Mesenchymal stem cell (in vitro differentiated cells and primary cell): ENCODE results near the gene OR7D2. TPM values are rescaled to one million over a fixed set of nuclear protein-coding genes. Genes with fewer than 3 reads are reported as not detected.

Source experiments
- DNase-seq: peaks from one replicate; pipeline ENCODE4 v3.0.0-alpha.2; 2013
- H2AFZ ChIP-seq: one replicate; pipeline ENCODE4 v1.6.1; 2013; ENCODE audit warnings: low read depth, mild to moderate bottlenecking, control low read depth, inconsistent platforms, low read length, moderate library complexity
- H2AK5ac ChIP-seq: 2 replicates; pipeline ENCODE4 v1.6.1; 2013; ENCODE audit warnings: low read length, moderate library complexity, mild to moderate bottlenecking, inconsistent platforms; ENCODE audit not compliant: severe bottlenecking
- H2BK120ac ChIP-seq: one replicate; pipeline ENCODE4 v1.6.1; 2013; ENCODE audit warnings: low read depth, mild to moderate bottlenecking, inconsistent platforms, low read length, moderate library complexity
- H2BK12ac ChIP-seq, 2 experiments: one replicate each; pipeline ENCODE4 v1.6.1; 2013; ENCODE audit warnings: inconsistent platforms in 2 of 2, low read length in 2 of 2, mild to moderate bottlenecking in 2 of 2, moderate library complexity in 2 of 2, control low read depth in 1 of 2
- H2BK15ac ChIP-seq: one replicate; pipeline ENCODE4 v1.6.1; 2013; ENCODE audit warnings: mild to moderate bottlenecking, low read depth, inconsistent platforms; ENCODE audit not compliant: poor library complexity, severe bottlenecking
- H2BK5ac ChIP-seq: 2 replicates; pipeline ENCODE4 v1.6.1; 2013; ENCODE audit warnings: low read depth, mild to moderate bottlenecking, low read length, control low read depth, inconsistent platforms; ENCODE audit not compliant: poor library complexity, severe bottlenecking
- H3K14ac ChIP-seq, 2 experiments: one replicate each; pipeline ENCODE4 v1.6.1; 2013; ENCODE audit warnings: inconsistent platforms in 2 of 2, low read length in 2 of 2, control low read depth in 1 of 2, mild to moderate bottlenecking in 1 of 2, moderate library complexity in 1 of 2
- H3K18ac ChIP-seq, 2 experiments: one replicate each; pipeline ENCODE4 v1.6.1; 2013; ENCODE audit warnings: inconsistent platforms in 2 of 2, low read length in 2 of 2, control low read depth in 1 of 2, low read depth in 1 of 2, mild to moderate bottlenecking in 1 of 2
- H3K23ac ChIP-seq, 2 experiments: one replicate each; pipeline ENCODE4 v1.6.1; 2013; ENCODE audit warnings: inconsistent platforms in 2 of 2, low read length in 2 of 2, mild to moderate bottlenecking in 2 of 2, moderate library complexity in 2 of 2, control low read depth in 1 of 2
- H3K27ac ChIP-seq: 2 replicates; pipeline ENCODE4 v1.5.1; 2013; ENCODE audit warnings: mild to moderate bottlenecking, moderate library complexity, low read length, control low read depth, inconsistent platforms; ENCODE audit not compliant: poor library complexity, severe bottlenecking
- H3K27me3 ChIP-seq, 2 experiments: 2 replicates each; pipeline versions ENCODE4 v1.6.1 to v1.7.0; 2013; ENCODE audit warnings: low read length in 2 of 2, mild to moderate bottlenecking in 2 of 2, moderate library complexity in 2 of 2, control low read depth in 1 of 2, inconsistent platforms in 1 of 2; ENCODE audit not compliant: control insufficient read depth in 1 of 2, insufficient read depth in 1 of 2
- H3K36me3 ChIP-seq, 2 experiments: 2 replicates each; pipeline versions ENCODE4 v1.6.1 to v1.7.0; 2013; ENCODE audit warnings: low read length in 2 of 2, control low read depth in 1 of 2, inconsistent platforms in 1 of 2, low read depth in 1 of 2, mild to moderate bottlenecking in 1 of 2; ENCODE audit not compliant: insufficient read depth in 2 of 2, control insufficient read depth in 1 of 2
- H3K4ac ChIP-seq, 2 experiments: one replicate each; pipeline ENCODE4 v1.6.1; 2013; ENCODE audit warnings: inconsistent platforms in 2 of 2, low read length in 2 of 2, mild to moderate bottlenecking in 2 of 2, moderate library complexity in 2 of 2, control low read depth in 1 of 2, low read depth in 1 of 2
- H3K4me1 ChIP-seq: 2 replicates; pipeline ENCODE4 v1.6.1; 2013; ENCODE audit warnings: low read depth, low read length, control low read depth; ENCODE audit not compliant: control insufficient read depth, insufficient read depth
- H3K4me2 ChIP-seq: 2 replicates; pipeline ENCODE4 v1.6.1; 2013; ENCODE audit warnings: low read length, mild to moderate bottlenecking, inconsistent platforms; ENCODE audit not compliant: poor library complexity, severe bottlenecking
- H3K4me3 ChIP-seq, 2 experiments: 2 replicates each; pipeline versions ENCODE4 v1.5.1 to v1.7.0; 2013; ENCODE audit warnings: low read length in 2 of 2, mild to moderate bottlenecking in 2 of 2, control low read depth in 1 of 2, low read depth in 1 of 2; ENCODE audit not compliant: insufficient read depth in 1 of 2
- H3K79me1 ChIP-seq: replicated peaks from 2 replicates; pipeline ENCODE4 v1.6.1; 2013; ENCODE audit warnings: mild to moderate bottlenecking, control low read depth, low read length, inconsistent platforms; ENCODE audit not compliant: poor library complexity, severe bottlenecking
- H3K9ac ChIP-seq: 2 replicates; pipeline ENCODE4 v1.7.0; 2013; ENCODE audit warnings: mild to moderate bottlenecking, low read length, moderate library complexity
- H3K9me3 ChIP-seq: 2 replicates; pipeline ENCODE4 v1.7.0; 2013; ENCODE audit warnings: mild to moderate bottlenecking, low read length; ENCODE audit not compliant: control insufficient read depth
- H4K8ac ChIP-seq: one replicate; pipeline ENCODE4 v1.6.1; 2013; ENCODE audit warnings: inconsistent platforms, mild to moderate bottlenecking, low read length, moderate library complexity
- H4K91ac ChIP-seq: one replicate; pipeline ENCODE4 v1.6.1; 2013; ENCODE audit warnings: mild to moderate bottlenecking, low read length, inconsistent platforms
- WGBS: methylation state at CpG from one replicate; pipeline ENCODE4 v1.1.7; 2013; ENCODE audit warnings: mixed read lengths; 5-methylcytosine and 5-hydroxymethylcytosine counted together
- polyA plus RNA-seq, 2 experiments: library from polyadenylated mRNA; stranded (reverse); fragments of 200-250 nt; gene quantifications; one replicate each; pipeline ENCODE4 v1.2.3, GENCODE V29; 2013

Gene OR7D2
- polyA plus RNA-seq (2013, experiment 1 of 2): 0.03 TPM
- 0.03 TPM for polyA plus RNA-seq (2013, experiment 2 of 2)

- Histone ChIP-seq H3K18ac (no peak within 1 kb of the TSS), H3K23ac (no peak within 1 kb of the TSS), H3K79me1 (no peaks in the 10 kb centered on the region), H2AFZ (no peak within 1 kb of the TSS), H3K4ac (no peak within 1 kb of the TSS), H3K4me1 (no peaks in the 10 kb centered on the region), H3K27me3 (no peaks in the 10 kb centered on the region), H2BK120ac (no peak within 1 kb of the TSS), H2BK15ac (no peak within 1 kb of the TSS), H3K4me3 (no peak within 1 kb of the TSS), H2BK12ac (no peak within 1 kb of the TSS), H3K14ac (no peak within 1 kb of the TSS), H3K27ac (no peak within 1 kb of the TSS), H2BK5ac (no peak within 1 kb of the TSS), H3K9ac (no peak within 1 kb of the TSS), H4K8ac (no peak within 1 kb of the TSS), H3K36me3 (no peaks in the 10 kb centered on the region), H4K91ac (no peak within 1 kb of the TSS), H3K4me2 (no peak within 1 kb of the TSS), H2AK5ac (no peak within 1 kb of the TSS), H3K9me3 (peaks cover 19% of the 10 kb centered on the region)
- DNase-seq: no peak
- 64% methylated on average over 4 of the region's 4 CpGs for WGBS
These were observed at the start of gene OR7D2 for GRCh38 chr19:9178901-9179300. Gene OR7D2 (plus strand): TSS chr19:9178979. CDS start chr19:9185782, 6,803 bp downstream.

DNA sequence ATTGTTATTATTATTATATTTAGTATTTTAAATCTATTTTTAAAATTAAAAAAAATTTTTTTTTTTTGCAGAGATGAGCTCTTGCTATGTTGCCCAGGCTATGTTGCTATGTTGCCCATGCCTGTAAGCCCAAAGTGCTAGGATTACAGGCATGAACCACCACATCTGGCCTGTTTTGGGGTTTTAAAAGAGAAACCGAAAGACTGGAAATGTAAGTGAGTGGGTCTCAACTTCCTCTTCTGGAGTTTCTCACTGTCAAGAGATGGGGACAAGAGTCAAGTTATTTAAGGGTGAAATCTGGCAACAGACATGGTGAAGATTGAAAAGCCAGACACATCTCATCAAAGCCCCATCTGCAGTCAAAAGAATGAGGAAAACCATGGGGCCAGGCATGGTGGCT lies 47.8 kb upstream of the OR7D2 start:
- no peak overlapping the region for H3K4me2 ChIP-seq
- H3K36me3 ChIP-seq: no peaks in the 10 kb centered on the region
- WGBS: 74% methylated on average over 1 of the region's 1 CpG

DNA sequence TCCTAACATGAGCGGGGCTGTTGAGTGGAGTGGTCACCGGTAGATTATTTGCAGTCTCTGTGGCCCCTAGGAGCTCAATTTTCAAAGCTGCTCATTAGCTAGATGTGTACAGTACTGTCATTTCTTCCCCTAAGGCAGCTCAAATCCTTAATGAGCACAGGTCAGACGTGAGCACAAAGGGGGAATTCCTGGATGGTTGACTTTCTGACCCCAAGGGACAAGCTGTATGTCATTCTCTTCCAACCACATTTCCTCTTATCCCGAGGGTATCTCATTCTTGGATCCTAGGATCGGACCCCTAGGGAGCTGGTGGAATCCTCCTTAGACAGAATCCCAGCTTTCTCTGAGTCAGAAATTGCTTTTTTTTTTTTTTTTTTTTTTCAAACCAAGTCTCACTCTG lies 46.4 kb upstream of the OR7D2 start:
- WGBS: 60% methylated on average over 5 of the region's 5 CpGs
- Histone ChIP-seq H3K9me3 (no peaks in the 10 kb centered on the region), H3K27ac (no peak overlapping the region), H3K18ac (no peak overlapping the region), H4K8ac (no peak overlapping the region), H3K4me1 (no peaks in the 10 kb centered on the region), H4K91ac (no peak overlapping the region), H2AFZ (no peak overlapping the region), H3K4me2 (no peak overlapping the region), H2AK5ac (no peak overlapping the region), H2BK120ac (no peak overlapping the region), H3K36me3 (no peaks in the 10 kb centered on the region), H3K23ac (no peak overlapping the region), H2BK12ac (no peak overlapping the region), H3K4me3 (no peak overlapping the region), H3K79me1 (no peaks in the 10 kb centered on the region), H3K9ac (no peak overlapping the region), H3K27me3 (peaks cover 0 to 4% of the 10 kb centered on the region in 2 experiments), H3K4ac (no peak overlapping the region), H3K14ac (no peak overlapping the region), H2BK15ac (no peak overlapping the region), H2BK5ac (no peak overlapping the region)
- no peak for DNase-seq

More for the DNA sequence above, 47.8 kb upstream of the OR7D2 start:
- H2BK12ac ChIP-seq: no peak overlapping the region
- no peak overlapping the region for H4K8ac ChIP-seq
- no peak overlapping the region for H3K4me3 ChIP-seq
- no peaks in the 10 kb centered on the region for H3K79me1 ChIP-seq
- H3K9ac ChIP-seq: no peak overlapping the region
- no peak overlapping the region for H2BK5ac ChIP-seq
- H2AFZ ChIP-seq: no peak overlapping the region
- H3K27me3 ChIP-seq: peaks cover 0 to 4% of the 10 kb centered on the region in 2 experiments
- no peak overlapping the region for H3K4ac ChIP-seq
- H3K14ac ChIP-seq: no peak overlapping the region
- H3K18ac ChIP-seq: no peak overlapping the region
- H3K4me1 ChIP-seq: no peaks in the 10 kb centered on the region
- no peak overlapping the region for H2BK15ac ChIP-seq
- H4K91ac ChIP-seq: no peak overlapping the region
- no peak overlapping the region for H2BK120ac ChIP-seq
- peak; percentile 1 for DNase-seq
- no peaks in the 10 kb centered on the region for H3K9me3 ChIP-seq
- no peak overlapping the region for H3K23ac ChIP-seq
- no peak overlapping the region for H3K27ac ChIP-seq
- no peak overlapping the region for H2AK5ac ChIP-seq

DNA sequence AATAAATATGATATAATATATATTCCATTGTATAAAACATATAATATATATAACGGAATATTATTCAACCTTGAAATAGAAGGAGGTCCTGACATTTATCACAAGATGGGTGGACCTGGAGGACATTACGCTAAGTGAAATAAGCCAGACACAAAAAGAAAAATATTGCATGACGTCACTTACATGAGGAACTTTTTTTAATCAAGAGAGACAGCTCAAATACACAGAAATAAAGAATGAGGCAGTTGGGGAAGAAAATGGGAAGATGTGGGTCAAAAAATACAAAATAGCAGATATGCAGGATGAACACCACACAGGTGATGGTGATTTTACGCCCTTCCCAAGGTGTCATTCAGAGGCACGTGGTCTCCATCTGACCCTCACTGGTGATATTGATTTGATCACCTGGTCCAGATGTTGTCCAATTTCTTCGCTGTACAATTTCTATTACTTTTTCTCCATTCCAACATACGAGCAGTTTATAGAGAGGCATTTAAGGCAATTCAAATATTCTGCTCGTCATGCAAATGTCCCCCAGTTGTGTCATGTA lies 39.1 kb upstream of the OR7D2 start:
- Histone ChIP-seq H4K8ac (peak overlapping the region; percentile 93), H3K4me3 (peak overlapping the region; percentile 63 to 99), H3K36me3 (no peaks in the 10 kb centered on the region), H2AFZ (peak overlapping the region; percentile 98), H4K91ac (no peak overlapping the region), H3K4me2 (peak overlapping the region; percentile 82), H3K27me3 (no peaks in the 10 kb centered on the region), H2BK15ac (no peak overlapping the region), H3K4me1 (peaks cover 2% of the 10 kb centered on the region), H3K4ac (no peak overlapping the region), H2AK5ac (no peak overlapping the region), H3K23ac (no peak overlapping the region), H3K18ac (peak overlapping the region; percentile 50 to 67), H3K14ac (no peak overlapping the region), H2BK12ac (no peak overlapping the region), H3K79me1 (no peaks in the 10 kb centered on the region), H3K9me3 (peaks cover 15% of the 10 kb centered on the region), H2BK5ac (no peak overlapping the region), H3K27ac (no peak overlapping the region), H3K9ac (peak overlapping the region; percentile 99), H2BK120ac (no peak overlapping the region)
- DNase-seq: no peak
- WGBS: 34% methylated on average over 7 of the region's 8 CpGs
